RWPE2 (cell line): Measurements from ENCODE around the gene CXADR.

Experiments used
- ATAC-seq: fragments of 200-7000 bp; cut with Tn5 transposase; 3 replicates; pipeline ENCODE4 v1.9.1; 2021; ENCODE audit warnings: low read depth
- DNase-seq: peaks from one replicate; pipeline ENCODE4 v3.0.0-alpha.2; 2020; ENCODE audit warnings: low spot score
- H3K27ac ChIP-seq: fragments of 450-650 bp; 2 replicates; pipeline ENCODE4 v1.5.1; 2017; ENCODE audit warnings: mild to moderate bottlenecking; ENCODE audit not compliant: poor library complexity, severe bottlenecking
- H3K27me3 ChIP-seq: fragments of 250-450 bp; sonication (Bioruptor Pico); 2 replicates; pipeline ENCODE4 v1.5.1; 2021; ENCODE audit warnings: mild to moderate bottlenecking, moderate library complexity; ENCODE audit not compliant: insufficient read depth, poor library complexity, severe bottlenecking
- H3K36me3 ChIP-seq: fragments of 250-450 bp; sonication (Bioruptor Pico); 2 replicates; pipeline ENCODE4 v1.5.1; 2020; ENCODE audit warnings: low read depth, mild to moderate bottlenecking, moderate library complexity
- H3K4me1 ChIP-seq: fragments of 250-450 bp; sonication (Bioruptor Pico); 2 replicates; pipeline ENCODE4 v1.5.1; 2021; ENCODE audit warnings: mild to moderate bottlenecking, moderate library complexity; ENCODE audit not compliant: insufficient read depth, poor library complexity, severe bottlenecking
- H3K4me3 ChIP-seq: fragments of 250-450 bp; sonication (Bioruptor Pico); 2 replicates; pipeline ENCODE4 v1.5.1; 2021; ENCODE audit warnings: mild to moderate bottlenecking, moderate library complexity; ENCODE audit not compliant: severe bottlenecking
- H3K9me3 ChIP-seq: fragments of 250-450 bp; sonication (Bioruptor Pico); 2 replicates; pipeline ENCODE4 v1.5.1; 2021; ENCODE audit warnings: mild to moderate bottlenecking, moderate library complexity; ENCODE audit not compliant: severe bottlenecking
- TF ChIP-seq, protein P1 (sequence below): fragments of 450-650 bp; IDR thresholded peaks from one replicate; pipeline ENCODE4 v1.5.1; 2017; ENCODE audit warnings: mild to moderate bottlenecking, moderate library complexity; ENCODE audit not compliant: poor library complexity, severe bottlenecking

Gene CXADR

GRCh38 chr21:17585875-17586450 is 73.1 kb downstream of the CXADR start:
- no peak overlapping the region for H3K27ac ChIP-seq
- no peak overlapping the region for H3K4me3 ChIP-seq
- no peaks in the 10 kb centered on the region for H3K4me1 ChIP-seq
- DNase-seq (no peak), ATAC-seq (peak; percentile 51; the same call in 2 of the 3 replicates)
- H3K9me3 ChIP-seq, result no peaks in the 10 kb centered on the region
- TF ChIP-seq, protein P1, sequence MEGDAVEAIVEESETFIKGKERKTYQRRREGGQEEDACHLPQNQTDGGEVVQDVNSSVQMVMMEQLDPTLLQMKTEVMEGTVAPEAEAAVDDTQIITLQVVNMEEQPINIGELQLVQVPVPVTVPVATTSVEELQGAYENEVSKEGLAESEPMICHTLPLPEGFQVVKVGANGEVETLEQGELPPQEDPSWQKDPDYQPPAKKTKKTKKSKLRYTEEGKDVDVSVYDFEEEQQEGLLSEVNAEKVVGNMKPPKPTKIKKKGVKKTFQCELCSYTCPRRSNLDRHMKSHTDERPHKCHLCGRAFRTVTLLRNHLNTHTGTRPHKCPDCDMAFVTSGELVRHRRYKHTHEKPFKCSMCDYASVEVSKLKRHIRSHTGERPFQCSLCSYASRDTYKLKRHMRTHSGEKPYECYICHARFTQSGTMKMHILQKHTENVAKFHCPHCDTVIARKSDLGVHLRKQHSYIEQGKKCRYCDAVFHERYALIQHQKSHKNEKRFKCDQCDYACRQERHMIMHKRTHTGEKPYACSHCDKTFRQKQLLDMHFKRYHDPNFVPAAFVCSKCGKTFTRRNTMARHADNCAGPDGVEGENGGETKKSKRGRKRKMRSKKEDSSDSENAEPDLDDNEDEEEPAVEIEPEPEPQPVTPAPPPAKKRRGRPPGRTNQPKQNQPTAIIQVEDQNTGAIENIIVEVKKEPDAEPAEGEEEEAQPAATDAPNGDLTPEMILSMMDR, result peak; percentile 83
- H3K36me3 ChIP-seq, result no peaks in the 10 kb centered on the region
- H3K27me3 ChIP-seq, result no peaks in the 10 kb centered on the region

GRCh38 chr21:17590430-17590829 is 77.6 kb downstream of the CXADR start:
- Histone ChIP-seq H3K27ac (no peak overlapping the region), H3K4me3 (no peak overlapping the region), H3K4me1 (no peaks in the 10 kb centered on the region), H3K27me3 (no peaks in the 10 kb centered on the region), H3K36me3 (peaks cover 31% of the 10 kb centered on the region), H3K9me3 (no peaks in the 10 kb centered on the region)
- DNase-seq (no peak), ATAC-seq (no peak)
- TF ChIP-seq, protein P1, result no peak

DNA sequence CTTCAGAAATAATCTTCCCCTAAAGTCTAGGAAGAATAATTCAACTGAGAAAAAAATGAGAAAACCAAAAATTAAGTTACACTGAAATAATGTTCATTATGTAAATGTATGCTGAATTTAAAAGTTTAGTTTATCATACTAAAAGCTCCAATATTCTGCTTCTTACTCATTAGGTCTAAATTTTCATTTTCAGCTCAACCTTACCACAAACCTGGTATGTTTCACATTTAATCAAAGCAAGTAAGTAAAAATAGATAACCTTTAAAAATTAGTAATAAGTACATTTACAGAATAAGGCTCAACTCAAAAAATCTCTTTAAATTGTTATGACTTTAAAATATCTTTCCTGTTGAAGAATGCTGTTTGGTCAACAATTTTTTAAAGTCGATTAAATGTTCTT is 84.8 kb downstream of the CXADR start:
- Histone ChIP-seq H3K4me1 (no peaks in the 10 kb centered on the region), H3K4me3 (no peak overlapping the region), H3K36me3 (peaks cover 100% of the 10 kb centered on the region), H3K27ac (no peak overlapping the region), H3K27me3 (no peaks in the 10 kb centered on the region), H3K9me3 (no peaks in the 10 kb centered on the region)
- ATAC-seq, result no peak
- DNase-seq, result no peak
- TF ChIP-seq, protein P1, result no peak

DNA sequence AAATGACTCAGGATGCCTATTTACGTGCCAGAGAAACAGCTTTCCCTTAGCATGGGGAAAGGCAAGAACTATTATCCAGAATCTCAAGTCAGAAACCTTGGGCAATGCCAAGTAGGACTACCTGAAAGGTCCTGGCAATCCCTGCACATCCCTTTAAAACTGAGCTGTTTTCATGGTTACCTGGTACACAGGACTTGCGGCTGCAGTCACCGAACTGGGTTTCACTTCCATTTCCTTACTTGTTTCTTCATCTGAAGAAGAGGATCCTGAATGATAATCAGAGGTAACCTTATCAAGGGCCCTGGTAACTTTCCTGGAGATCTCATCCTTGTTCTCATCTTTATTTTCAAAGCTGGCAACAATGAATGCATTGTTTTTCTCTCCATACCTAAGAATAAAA is 85.6 kb downstream of the CXADR start:
- no peak for ATAC-seq

GRCh38 chr21:17602874-17603273 is 90.0 kb downstream of the CXADR start:
- TF ChIP-seq, protein P1, result no peak

More for the DNA sequence above, 85.6 kb downstream of the CXADR start:
- TF ChIP-seq, protein P1, result no peak
- Histone ChIP-seq H3K27me3 (no peaks in the 10 kb centered on the region), H3K27ac (no peak overlapping the region), H3K4me1 (no peaks in the 10 kb centered on the region), H3K9me3 (no peaks in the 10 kb centered on the region), H3K4me3 (no peak overlapping the region), H3K36me3 (peaks cover 100% of the 10 kb centered on the region)
- no peak for DNase-seq

More at GRCh38 chr21:17602874-17603273, 90.0 kb downstream of the CXADR start:
- Histone ChIP-seq H3K27me3 (no peaks in the 10 kb centered on the region), H3K4me3 (no peak overlapping the region), H3K4me1 (peaks cover 14% of the 10 kb centered on the region), H3K9me3 (no peaks in the 10 kb centered on the region), H3K36me3 (peaks cover 100% of the 10 kb centered on the region), H3K27ac (no peak overlapping the region)
- DNase-seq, result no peak
- 0 out of 3 replicates have a peak, but pooled peaks have one; percentile 41 for ATAC-seq
